Adrenal gland (tissue), 12 donors: ENCODE results near the gene ERICH3. TPM values are rescaled to one million over a fixed set of nuclear protein-coding genes. Genes with fewer than 3 reads are reported as not detected.

Experiments
- DNase-seq, 7 donors: peaks; one replicate each; pipeline ENCODE4 v3.0.0-alpha.2; 2019 to 2020
- H3K27ac ChIP-seq, 5 donors: fragments of 200-600 bp; sonication (generic) in 4 of 5; 1 replicate in 3 of 5; 2 replicates in 2 of 5; pipeline versions ENCODE4 v1.5.1 to v1.8.0; 2016 to 2020; ENCODE audit warnings: mild to moderate bottlenecking in 1 of 5
- H3K27me3 ChIP-seq: fragments of 200-600 bp; 2 replicates; pipeline ENCODE4 v1.8.0; 2021
- H3K36me3 ChIP-seq, 2 donors: fragments of 200-600 bp; replicated peaks in 1 of 2; 1 replicate in 1 of 2; 2 replicates in 1 of 2; pipeline versions ENCODE4 v1.5.1 to v1.8.0; 2018 to 2022
- H3K4me1 ChIP-seq, 2 donors: fragments of 200-600 bp; replicated peaks in 1 of 2; 1 replicate in 1 of 2; 2 replicates in 1 of 2; pipeline versions ENCODE4 v1.5.1 to v1.8.0; 2018 to 2021
- H3K4me3 ChIP-seq, 4 donors: fragments of 200-600 bp; sonication (generic) in 3 of 4; one replicate each; pipeline ENCODE4 v1.5.1; 2016 to 2018
- H3K9me3 ChIP-seq, 3 donors: fragments of 200-600 bp; sonication (generic) in 1 of 3; replicated peaks in 1 of 3; 1 replicate in 2 of 3; 2 replicates in 1 of 3; pipeline versions ENCODE4 v1.5.1 to v1.8.0; 2016 to 2021
- POLR2A ChIP-seq, 2 donors: fragments of 450-650 bp; IDR thresholded peaks; one replicate each; pipeline ENCODE4 v1.6.1; 2017; ENCODE audit warnings: antibody characterized with exemption in 2 of 2, mild to moderate bottlenecking in 2 of 2, moderate library complexity in 1 of 2
- WGBS, 4 donors: extraction: QIAGEN DNeasy Blood & Tissue Kit in 2 of 4; methylation state at CpG; one replicate each; pipeline versions ENCODE4 v1.1.5 to v1.1.7; 2013 to 2017; 5-methylcytosine and 5-hydroxymethylcytosine counted together
- intact Hi-C, 2 donors: fragments of 100-400 bp; cut with DNase I; formaldehyde crosslinking; loops; one replicate each; pipeline versions ENCODE4 v1.14.1 to v1.15.0; 2022 to 2023
- polyA plus RNA-seq, 3 donors: library from polyadenylated mRNA; stranded (reverse); fragments of 200-250 nt in 2 of 3; fragments of 350-450 nt in 1 of 3; fragmentation: Illumina TruSeq in 1 of 3; extraction: RNeasy Lipid Tissue Mini Kit (QIAGEN cat#74804) in 1 of 3; gene quantifications; one replicate each; pipeline ENCODE4 v1.2.3, GENCODE V29; 2013 to 2014
- total RNA-seq, 9 donors: library from RNA; depleted of rRNA in 4 of 9; stranded (reverse); fragments of >200 nt in 4 of 9; fragments of 120-200 nt in 1 of 9; fragmentation: NEBNext Ultra II Directional in 1 of 9; extraction: Animal tissue kit (Norgen Biotek cat#: 25700) in 1 of 9; gene quantifications; one replicate each; pipeline versions ENCODE4 v1.1.0 to v1.2.4, GENCODE V29; 2013 to 2023
- TF ChIP-seq, protein P1 (sequence below), 6 experiments: fragments of 450-650 bp in 4 of 6; fragments of 200-600 bp in 2 of 6; sonication (generic) in 1 of 6; IDR thresholded peaks; 1 replicate in 5 of 6; 2 replicates in 1 of 6; pipeline versions ENCODE4 v1.5.1 to v1.8.0; 2016 to 2021; ENCODE audit warnings: antibody characterized with exemption in 6 of 6, mild to moderate bottlenecking in 2 of 6, moderate library complexity in 1 of 6
- donor health status: healthy with polysubstance abuse.
- donor health status: Bipolar disorder and iron deficiency.
- donor health status: DM: yes; HTN: yes; CAD: no.
- donor health status: DM: no; HTN: no; CAD: no.
- donor health status: DM: no; HTN: no; CAD: no.
- donor health status: DM: yes; HTN: yes; CAD: no.

Gene ERICH3
- total and polyA plus RNA-seq, 12 donors, result 0.09 to 9.6 (median 1.1) TPM; not detected in 1

DNA sequence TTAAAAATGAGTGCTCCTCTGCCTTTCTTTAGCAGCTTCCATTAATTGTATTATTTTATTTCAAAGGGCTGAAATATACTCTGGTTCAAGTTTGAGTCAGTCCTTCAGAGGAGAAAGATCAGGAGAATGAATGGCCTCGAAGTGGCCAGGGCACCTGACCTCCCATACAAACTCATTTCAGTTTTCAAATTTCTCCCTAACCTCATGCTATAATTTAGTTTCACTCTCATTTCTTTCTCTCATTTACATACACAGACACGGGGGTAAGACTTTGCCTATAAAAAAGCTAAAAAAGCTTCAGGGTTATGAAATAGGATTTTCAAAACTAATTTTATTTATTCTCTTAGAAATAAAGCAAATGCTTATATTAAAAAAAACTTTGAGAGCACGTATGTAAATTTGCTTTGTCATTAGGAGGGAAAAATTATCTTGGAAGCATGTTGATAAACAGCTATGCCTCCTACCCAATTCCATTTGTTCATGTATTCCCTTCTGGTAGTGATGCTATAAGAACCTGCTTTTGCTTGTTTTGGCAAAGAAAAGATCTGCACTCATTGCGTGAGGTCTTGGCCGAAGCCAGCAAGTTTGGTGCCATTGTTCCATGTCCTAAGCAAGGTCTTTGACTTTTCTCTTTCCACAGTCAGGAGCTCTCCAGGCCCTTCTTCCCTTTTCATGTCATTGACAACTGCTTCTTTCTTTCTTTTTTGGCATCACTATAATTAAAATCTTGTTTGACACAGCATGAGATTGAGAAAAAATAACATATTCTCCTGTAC, 80.8 kb downstream of the ERICH3 start:
- DNase-seq, result no peak
- H3K36me3 ChIP-seq, result no peaks in the 10 kb centered on the region
- H3K9me3 ChIP-seq, result no peaks in the 10 kb centered on the region
- no peak overlapping the region for H3K27ac ChIP-seq
- H3K4me1 ChIP-seq, result no peaks in the 10 kb centered on the region
- whole genome bisulfite sequencing, 4 donors, result 59 to 78% (median 70%) methylated on average over 5 of the region's 5 CpGs
- H3K27me3 ChIP-seq, result no peaks in the 10 kb centered on the region
- no peak overlapping the region for H3K4me3 ChIP-seq
- TF ChIP-seq, protein P1, sequence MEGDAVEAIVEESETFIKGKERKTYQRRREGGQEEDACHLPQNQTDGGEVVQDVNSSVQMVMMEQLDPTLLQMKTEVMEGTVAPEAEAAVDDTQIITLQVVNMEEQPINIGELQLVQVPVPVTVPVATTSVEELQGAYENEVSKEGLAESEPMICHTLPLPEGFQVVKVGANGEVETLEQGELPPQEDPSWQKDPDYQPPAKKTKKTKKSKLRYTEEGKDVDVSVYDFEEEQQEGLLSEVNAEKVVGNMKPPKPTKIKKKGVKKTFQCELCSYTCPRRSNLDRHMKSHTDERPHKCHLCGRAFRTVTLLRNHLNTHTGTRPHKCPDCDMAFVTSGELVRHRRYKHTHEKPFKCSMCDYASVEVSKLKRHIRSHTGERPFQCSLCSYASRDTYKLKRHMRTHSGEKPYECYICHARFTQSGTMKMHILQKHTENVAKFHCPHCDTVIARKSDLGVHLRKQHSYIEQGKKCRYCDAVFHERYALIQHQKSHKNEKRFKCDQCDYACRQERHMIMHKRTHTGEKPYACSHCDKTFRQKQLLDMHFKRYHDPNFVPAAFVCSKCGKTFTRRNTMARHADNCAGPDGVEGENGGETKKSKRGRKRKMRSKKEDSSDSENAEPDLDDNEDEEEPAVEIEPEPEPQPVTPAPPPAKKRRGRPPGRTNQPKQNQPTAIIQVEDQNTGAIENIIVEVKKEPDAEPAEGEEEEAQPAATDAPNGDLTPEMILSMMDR (IDR thresholded peaks at IDR 0.05), result no peak
- TF ChIP-seq POLR2A (IDR thresholded peaks at IDR 0.05), result no peak
- intact Hi-C loops, result no loop called here

DNA sequence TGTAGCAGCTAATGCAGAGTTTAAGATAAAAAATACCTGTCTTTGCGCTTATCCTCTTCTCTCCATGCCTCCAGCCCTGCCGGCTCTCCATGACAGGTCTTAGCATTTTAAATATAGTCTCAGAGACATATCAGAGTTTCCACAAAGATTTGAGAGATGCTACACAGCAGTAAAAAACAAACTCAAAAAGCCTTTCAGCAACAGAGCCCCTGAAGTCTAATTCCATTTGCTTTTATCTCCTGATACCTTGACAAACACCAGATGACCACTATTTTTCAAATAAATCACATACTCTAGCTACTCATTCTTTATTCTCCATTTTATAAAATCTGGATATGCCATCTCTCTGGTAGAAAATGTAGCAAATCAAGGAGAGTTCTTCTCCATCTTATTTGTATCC, 81.6 kb downstream of the ERICH3 start:
- Histone ChIP-seq H3K4me1 (no peaks in the 10 kb centered on the region), H3K4me3 (no peak overlapping the region), H3K27me3 (no peaks in the 10 kb centered on the region), H3K27ac (no peak overlapping the region), H3K9me3 (no peaks in the 10 kb centered on the region), H3K36me3 (no peaks in the 10 kb centered on the region)
- intact Hi-C loops, result no loop called here
- WGBS, 4 donors, result 74 to 79% (median 75%) methylated on average over 2 of the region's 2 CpGs
- TF ChIP-seq, protein P1 (IDR thresholded peaks at IDR 0.05), result no peak
- TF ChIP-seq POLR2A (IDR thresholded peaks at IDR 0.05), result no peak
- no peak for DNase-seq

DNA sequence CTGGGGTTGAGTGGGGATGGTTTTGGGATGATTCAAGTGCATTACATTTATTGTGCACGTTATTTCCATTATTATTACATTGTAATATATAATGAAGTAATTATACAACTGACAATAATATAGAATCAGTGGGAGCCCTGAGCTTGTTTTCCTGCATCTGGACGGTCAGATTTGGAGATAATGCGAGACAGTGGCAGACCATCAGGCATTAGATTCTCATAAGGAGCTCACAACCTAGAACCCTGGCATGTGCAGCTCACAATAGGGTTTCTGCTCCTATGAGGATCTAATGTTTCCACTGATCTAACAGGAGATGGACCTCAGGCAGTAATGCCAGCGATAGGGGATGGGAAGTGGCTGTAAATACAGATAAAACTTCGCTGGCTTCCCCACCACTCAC, 83.3 kb downstream of the ERICH3 start:
- DNase-seq, result no peak
- Histone ChIP-seq H3K36me3 (no peaks in the 10 kb centered on the region), H3K4me1 (peaks cover 0 to 5% of the 10 kb centered on the region in 2 donors), H3K9me3 (no peaks in the 10 kb centered on the region), H3K27ac (no peak overlapping the region), H3K4me3 (no peak overlapping the region), H3K27me3 (no peaks in the 10 kb centered on the region)
- TF ChIP-seq, protein P1 (IDR thresholded peaks at IDR 0.05), result no peak
- TF ChIP-seq POLR2A (IDR thresholded peaks at IDR 0.05), result no peak
- intact Hi-C loops, result no loop called here
- 74 to 82% (median 76%) methylated on average over 5 of the region's 5 CpGs for WGBS, 4 donors

DNA sequence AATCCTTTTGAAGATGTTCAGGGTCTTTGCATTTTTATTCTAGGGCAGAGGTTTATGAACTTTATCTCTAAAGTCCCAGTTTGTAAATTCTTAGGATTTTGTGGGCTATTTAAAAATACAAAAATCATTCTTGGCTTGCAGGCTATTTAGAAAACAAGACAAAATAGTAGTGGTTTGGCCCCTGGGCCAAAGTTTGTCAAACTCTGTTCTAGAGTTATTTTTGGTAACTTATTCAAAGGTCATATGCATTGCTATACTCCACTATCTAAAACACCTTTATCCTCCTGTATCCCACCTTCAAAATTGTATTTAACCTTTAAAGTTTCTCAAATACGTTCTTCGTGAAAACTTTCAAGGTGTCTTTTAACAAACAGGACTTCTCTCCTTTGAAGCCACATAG, 85.7 kb downstream of the ERICH3 start:
- Histone ChIP-seq H3K4me3 (no peak overlapping the region), H3K9me3 (no peaks in the 10 kb centered on the region), H3K27me3 (no peaks in the 10 kb centered on the region), H3K36me3 (no peaks in the 10 kb centered on the region), H3K4me1 (peaks cover 0 to 13% of the 10 kb centered on the region in 2 donors), H3K27ac (no peak overlapping the region)
- TF ChIP-seq, protein P1 (IDR thresholded peaks at IDR 0.05), result no peak
- no peak for TF ChIP-seq POLR2A (IDR thresholded peaks at IDR 0.05)
- WGBS, 4 donors, result 86 to 96% (median 90%) methylated on average over 2 of the region's 2 CpGs
- intact Hi-C loops, result no loop called here
- DNase-seq, result no peak
